Fibroblast of lung (primary cell): ENCODE data around the gene PPP1R7. TPM values are rescaled to one million over a fixed set of nuclear protein-coding genes. Genes with fewer than 3 reads are reported as not detected.

Experiments used
- DNase-seq, 2 donors: peaks; one replicate each; pipeline versions ENCODE4 v3.0.0 to v3.0.0-alpha.2; 2010; ENCODE audit warnings: low read depth in 2 of 2
- H2AFZ ChIP-seq: 2 replicates; pipeline ENCODE4 v1.5.1; 2012; ENCODE audit warnings: low read length, control low read depth, inconsistent platforms
- H3K27ac ChIP-seq: 2 replicates; pipeline ENCODE4 v1.5.1; 2011; ENCODE audit warnings: low read length, control low read depth; ENCODE audit not compliant: insufficient read depth
- H3K27me3 ChIP-seq: 2 replicates; pipeline ENCODE4 v1.5.1; 2011; ENCODE audit warnings: mild to moderate bottlenecking, low read length; ENCODE audit not compliant: control insufficient read depth, insufficient read depth
- H3K36me3 ChIP-seq: 2 replicates; pipeline ENCODE4 v1.5.1; 2011; ENCODE audit warnings: low read length; ENCODE audit not compliant: control insufficient read depth, insufficient read depth
- H3K4me1 ChIP-seq: 2 replicates; pipeline ENCODE4 v1.5.1; 2011; ENCODE audit warnings: low read length; ENCODE audit not compliant: control insufficient read depth, insufficient read depth; ENCODE audit errors: extremely low read depth
- H3K4me2 ChIP-seq: 2 replicates; pipeline ENCODE4 v1.5.1; 2011; ENCODE audit warnings: low read length, control low read depth; ENCODE audit not compliant: insufficient read depth; ENCODE audit errors: extremely low read depth
- H3K4me3 ChIP-seq, 4 experiments: fragments of 200-600 bp in 1 of 4; sonication (generic) in 1 of 4; replicated peaks in 1 of 4; 2 replicates each; pipeline ENCODE4 v1.5.1; 2011 to 2016; ENCODE audit warnings: low read length in 4 of 4, low read depth in 3 of 4, mild to moderate bottlenecking in 3 of 4, control low read depth in 2 of 4, inconsistent platforms in 1 of 4, mixed read lengths in 1 of 4; ENCODE audit not compliant: insufficient read depth in 1 of 4; ENCODE audit errors: control extremely low read depth in 1 of 4
- H3K79me2 ChIP-seq: 2 replicates; pipeline ENCODE4 v1.5.1; 2012; ENCODE audit warnings: mild to moderate bottlenecking, low read length, inconsistent platforms; ENCODE audit not compliant: control insufficient read depth, insufficient read depth
- H3K9ac ChIP-seq: 2 replicates; pipeline ENCODE4 v1.5.1; 2011; ENCODE audit warnings: mild to moderate bottlenecking, low read length, control low read depth; ENCODE audit not compliant: insufficient read depth
- H3K9me3 ChIP-seq: 2 replicates; pipeline ENCODE4 v1.5.1; 2012; ENCODE audit warnings: low read depth, low read length; ENCODE audit not compliant: control insufficient read depth, insufficient read depth
- H4K20me1 ChIP-seq: 2 replicates; pipeline ENCODE4 v1.5.1; 2011; ENCODE audit warnings: low read length; ENCODE audit not compliant: control insufficient read depth, insufficient read depth; ENCODE audit errors: extremely low read depth
- CTCF ChIP-seq, 2 donors: IDR thresholded peaks in 1 of 2; conservative IDR thresholded peaks in 1 of 2; 1 replicate in 1 of 2; 2 replicates in 1 of 2; pipeline ENCODE4 v1.5.1; 2011 to 2012; ENCODE audit warnings: low read length in 2 of 2, control low read depth in 1 of 2, inconsistent platforms in 1 of 2, low read depth in 1 of 2, mild to moderate bottlenecking in 1 of 2
- EZH2 ChIP-seq: IDR thresholded peaks from 2 replicates; pipeline ENCODE4 v1.5.1; 2012; ENCODE audit warnings: low read length, control low read depth, mild to moderate bottlenecking; ENCODE audit errors: missing control alignments
- polyA plus RNA-seq, 2 donors: library from polyadenylated mRNA; depleted of rRNA in 1 of 2; stranded (reverse) in 1 of 2; unstranded in 1 of 2; fragments of >200 nt; gene quantifications; 2 replicates each; pipeline ENCODE4 v1.2.1, GENCODE V29; 2011 to 2012; ENCODE audit warnings: missing spikeins in 1 of 2
- total RNA-seq: library from RNA; depleted of rRNA; stranded (reverse); fragments of >200 nt; gene quantifications from 2 replicates; pipeline ENCODE4 v1.2.1, GENCODE V29; 2014

PPP1R7 gene
- total and polyA plus RNA-seq, 2 donors (not counting 1 experiment from before 2014, with no cell fraction given) = 70.7 to 141 TPM

DNA sequence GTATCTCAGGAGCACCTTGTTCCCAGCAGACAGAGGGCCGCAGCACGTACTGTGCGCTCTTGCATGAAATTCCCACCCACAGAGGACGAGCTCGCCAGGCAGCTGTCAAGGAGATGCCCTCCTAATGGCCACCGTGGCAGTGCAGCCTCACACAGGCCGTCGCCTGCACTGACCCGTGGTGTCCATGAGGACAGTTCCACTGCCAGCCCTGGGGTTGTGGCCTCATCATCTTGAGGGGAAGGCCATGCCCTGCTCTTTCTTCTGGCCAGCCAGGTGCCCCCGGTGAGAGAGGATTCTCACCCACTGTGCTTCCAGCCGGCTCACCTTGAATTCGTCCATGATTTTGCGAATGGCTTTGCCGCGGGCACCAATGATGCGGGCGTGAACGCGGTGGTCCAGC, 80.2 kb downstream of the PPP1R7 start:
- no peak overlapping the region for H3K27ac ChIP-seq
- no peak overlapping the region for H3K9ac ChIP-seq
- H3K27me3 ChIP-seq = no peaks in the 10 kb centered on the region
- peaks cover 5% of the 10 kb centered on the region for H3K79me2 ChIP-seq
- no peak overlapping the region for H2AFZ ChIP-seq
- TF ChIP-seq CTCF (conservative IDR thresholded peaks at IDR 0.05 in 1 of 2, IDR thresholded peaks at IDR 0.05 in 1 of 2; ENCODE audit: low read depth in 1 of 2, low read length in 2 of 2) (no peak), EZH2 (no peak)
- DNase-seq = no peak
- H3K36me3 ChIP-seq = peaks cover 70% of the 10 kb centered on the region
- H3K4me1 ChIP-seq = no peaks in the 10 kb centered on the region
- no peaks in the 10 kb centered on the region for H4K20me1 ChIP-seq
- no peak overlapping the region for H3K4me2 ChIP-seq
- H3K9me3 ChIP-seq = no peaks in the 10 kb centered on the region
- no peak overlapping the region for H3K4me3 ChIP-seq

GRCh38 chr2:241232736-241233575, 82.7 kb downstream of the PPP1R7 start:
- no peak overlapping the region for H2AFZ ChIP-seq
- TF ChIP-seq EZH2 = no peak
- no peak for TF ChIP-seq CTCF (conservative IDR thresholded peaks at IDR 0.05 in 1 of 2, IDR thresholded peaks at IDR 0.05 in 1 of 2; ENCODE audit: low read depth in 1 of 2, low read length in 2 of 2)
- peaks cover 11% of the 10 kb centered on the region for H3K79me2 ChIP-seq
- H4K20me1 ChIP-seq = no peaks in the 10 kb centered on the region
- H3K36me3 ChIP-seq = peaks cover 74% of the 10 kb centered on the region
- H3K27ac ChIP-seq = no peak overlapping the region
- no peaks in the 10 kb centered on the region for H3K9me3 ChIP-seq
- DNase-seq = no peak
- H3K4me2 ChIP-seq = no peak overlapping the region
- no peak overlapping the region for H3K4me3 ChIP-seq
- H3K27me3 ChIP-seq = no peaks in the 10 kb centered on the region
- no peak overlapping the region for H3K9ac ChIP-seq
- H3K4me1 ChIP-seq = no peaks in the 10 kb centered on the region

Other genes starting within 250 kb of the PPP1R7 start
- 0.33 and 0.51 TPM in 2 replicates for gene CROCC2, start 244.1 kb upstream of the PPP1R7 start, total RNA-seq
- 0.02 and 0.12 TPM in 2 replicates for gene CROCC2, start 244.1 kb upstream of the PPP1R7 start, polyA plus RNA-seq
- 39.5 and 53.2 TPM in 2 replicates for gene SNED1, start 151.8 kb upstream of the PPP1R7 start, total RNA-seq
- gene SNED1, start 151.8 kb upstream of the PPP1R7 start, polyA plus RNA-seq = 10.1 and 27.2 TPM in 2 replicates
- gene MTERF4, start 48.2 kb upstream of the PPP1R7 start, total RNA-seq = 29.0 and 31.7 TPM in 2 replicates
- gene MTERF4, start 48.2 kb upstream of the PPP1R7 start, polyA plus RNA-seq = 35.5 and 38.9 TPM in 2 replicates
- 1.5 TPM in 2 replicates for gene PASK, start 995 bp upstream of the PPP1R7 start, total RNA-seq
- gene PASK, start 995 bp upstream of the PPP1R7 start, polyA plus RNA-seq = 1.0 and 2.2 TPM in 2 replicates
- gene ANO7, start 38.2 kb downstream of the PPP1R7 start, total RNA-seq = 0.26 and 0.50 TPM in 2 replicates
- 0.50 and 0.70 TPM in 2 replicates for gene ANO7, start 38.2 kb downstream of the PPP1R7 start, polyA plus RNA-seq
- 1,289 and 1,354 TPM in 2 replicates for gene HDLBP, start 165.2 kb downstream of the PPP1R7 start, total RNA-seq
- 626 and 639 TPM in 2 replicates for gene HDLBP, start 165.2 kb downstream of the PPP1R7 start, polyA plus RNA-seq
- gene SEPTIN2, start 165.5 kb downstream of the PPP1R7 start, total RNA-seq = 326 and 403 TPM in 2 replicates
- gene SEPTIN2, start 165.5 kb downstream of the PPP1R7 start, polyA plus RNA-seq = 795 and 927 TPM in 2 replicates
- 28.2 and 29.3 TPM in 2 replicates for gene FARP2, start 205.8 kb downstream of the PPP1R7 start, total RNA-seq
- 31.7 and 41.0 TPM in 2 replicates for gene FARP2, start 205.8 kb downstream of the PPP1R7 start, polyA plus RNA-seq